ENCODE results near the gene PCDHGB6.

DNA sequence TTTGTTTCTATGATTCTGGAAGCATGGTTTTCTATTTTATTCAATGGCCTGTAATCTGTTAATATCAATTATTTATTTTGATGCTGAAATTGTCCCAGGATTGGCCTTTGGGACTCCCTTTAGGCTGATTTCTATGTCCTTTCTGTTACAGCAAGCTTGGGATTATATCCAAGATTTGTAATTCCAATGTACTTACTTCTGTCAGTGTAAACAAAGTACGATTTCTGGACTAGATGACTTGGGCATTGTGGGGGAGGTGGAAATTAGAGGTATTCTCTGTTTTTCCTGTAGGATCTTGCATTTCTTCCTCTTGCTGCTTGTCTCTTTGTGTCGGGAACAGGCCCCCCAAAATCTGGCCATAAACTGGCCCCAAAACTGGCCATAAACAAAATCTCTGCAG lies 26.2 kb downstream of the PCDHGB6 start:
- TF ChIP-seq, protein P1, sequence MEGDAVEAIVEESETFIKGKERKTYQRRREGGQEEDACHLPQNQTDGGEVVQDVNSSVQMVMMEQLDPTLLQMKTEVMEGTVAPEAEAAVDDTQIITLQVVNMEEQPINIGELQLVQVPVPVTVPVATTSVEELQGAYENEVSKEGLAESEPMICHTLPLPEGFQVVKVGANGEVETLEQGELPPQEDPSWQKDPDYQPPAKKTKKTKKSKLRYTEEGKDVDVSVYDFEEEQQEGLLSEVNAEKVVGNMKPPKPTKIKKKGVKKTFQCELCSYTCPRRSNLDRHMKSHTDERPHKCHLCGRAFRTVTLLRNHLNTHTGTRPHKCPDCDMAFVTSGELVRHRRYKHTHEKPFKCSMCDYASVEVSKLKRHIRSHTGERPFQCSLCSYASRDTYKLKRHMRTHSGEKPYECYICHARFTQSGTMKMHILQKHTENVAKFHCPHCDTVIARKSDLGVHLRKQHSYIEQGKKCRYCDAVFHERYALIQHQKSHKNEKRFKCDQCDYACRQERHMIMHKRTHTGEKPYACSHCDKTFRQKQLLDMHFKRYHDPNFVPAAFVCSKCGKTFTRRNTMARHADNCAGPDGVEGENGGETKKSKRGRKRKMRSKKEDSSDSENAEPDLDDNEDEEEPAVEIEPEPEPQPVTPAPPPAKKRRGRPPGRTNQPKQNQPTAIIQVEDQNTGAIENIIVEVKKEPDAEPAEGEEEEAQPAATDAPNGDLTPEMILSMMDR (IDR thresholded peaks at IDR 0.05; ENCODE audit: low read depth, low read length) = no peak
- TF ChIP-seq POLR2A (IDR thresholded peaks at IDR 0.05; ENCODE audit: extremely low read depth, insufficient read length) = no peak
